ENCODE measurements around the gene AGAP1. TPM values are rescaled to one million over a fixed set of nuclear protein-coding genes. Genes with fewer than 3 reads are reported as not detected.

Gene AGAP1
- total RNA-seq, 1 donor from 2014 or later, result 21.1 TPM

DNA sequence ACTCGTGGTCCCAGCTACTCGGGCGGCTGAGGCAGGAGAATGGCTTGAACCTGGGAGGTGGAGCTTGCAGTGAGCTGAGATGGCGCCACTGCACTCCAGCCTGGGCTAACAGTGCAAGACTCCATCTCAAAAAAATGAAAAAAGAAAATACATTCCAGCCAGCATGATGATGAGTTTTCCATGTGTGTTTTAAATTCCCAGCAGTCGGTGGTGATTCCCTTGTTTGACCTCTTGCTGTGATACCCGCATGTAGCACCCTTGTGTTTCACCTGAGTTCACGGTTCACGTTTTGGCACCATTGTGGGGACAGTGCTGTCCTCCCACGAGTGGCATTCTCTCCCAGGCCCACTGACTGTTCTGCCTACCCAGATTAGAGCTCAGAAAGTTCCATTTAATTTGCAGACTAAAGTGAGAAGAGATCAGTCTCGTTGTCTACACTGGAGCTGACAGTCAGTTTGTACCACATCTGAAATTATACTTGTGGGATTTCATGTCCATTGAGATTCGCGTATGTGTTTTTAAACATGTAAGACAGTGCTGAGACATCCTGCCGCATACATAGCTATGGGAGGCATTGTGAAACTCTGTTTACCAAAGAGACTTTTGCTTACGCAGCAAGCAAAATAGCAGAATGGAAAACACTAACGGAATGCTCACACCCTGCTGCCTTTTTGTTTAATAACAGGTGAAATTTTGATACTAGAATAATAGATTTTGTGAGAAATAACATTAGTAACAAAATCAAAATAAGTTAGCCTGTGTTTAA, 517.3 kb downstream of the AGAP1 start:
- Histone ChIP-seq H3K4me3 (no peak overlapping the region), H3K9me3 (no peaks in the 10 kb centered on the region), H3K4me1 (no peaks in the 10 kb centered on the region), H3K27me3 (no peaks in the 10 kb centered on the region), H3K36me3 (no peaks in the 10 kb centered on the region), H3K27ac (no peak overlapping the region)
- TF ChIP-seq POLR2AphosphoS5 (IDR thresholded peaks at IDR 0.05; ENCODE audit: insufficient read depth in 1 of 2, low read depth in 1 of 2), result no peak
- TF ChIP-seq POLR2A (IDR thresholded peaks at IDR 0.05), result no peak
- TF ChIP-seq, protein P1, sequence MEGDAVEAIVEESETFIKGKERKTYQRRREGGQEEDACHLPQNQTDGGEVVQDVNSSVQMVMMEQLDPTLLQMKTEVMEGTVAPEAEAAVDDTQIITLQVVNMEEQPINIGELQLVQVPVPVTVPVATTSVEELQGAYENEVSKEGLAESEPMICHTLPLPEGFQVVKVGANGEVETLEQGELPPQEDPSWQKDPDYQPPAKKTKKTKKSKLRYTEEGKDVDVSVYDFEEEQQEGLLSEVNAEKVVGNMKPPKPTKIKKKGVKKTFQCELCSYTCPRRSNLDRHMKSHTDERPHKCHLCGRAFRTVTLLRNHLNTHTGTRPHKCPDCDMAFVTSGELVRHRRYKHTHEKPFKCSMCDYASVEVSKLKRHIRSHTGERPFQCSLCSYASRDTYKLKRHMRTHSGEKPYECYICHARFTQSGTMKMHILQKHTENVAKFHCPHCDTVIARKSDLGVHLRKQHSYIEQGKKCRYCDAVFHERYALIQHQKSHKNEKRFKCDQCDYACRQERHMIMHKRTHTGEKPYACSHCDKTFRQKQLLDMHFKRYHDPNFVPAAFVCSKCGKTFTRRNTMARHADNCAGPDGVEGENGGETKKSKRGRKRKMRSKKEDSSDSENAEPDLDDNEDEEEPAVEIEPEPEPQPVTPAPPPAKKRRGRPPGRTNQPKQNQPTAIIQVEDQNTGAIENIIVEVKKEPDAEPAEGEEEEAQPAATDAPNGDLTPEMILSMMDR (IDR thresholded peaks at IDR 0.05), result no peak
- intact Hi-C loops (cut with DNase I), result no loop called here
- no peak for DNase-seq (ENCODE audit: extremely low spot score in 2 of 2)

DNA sequence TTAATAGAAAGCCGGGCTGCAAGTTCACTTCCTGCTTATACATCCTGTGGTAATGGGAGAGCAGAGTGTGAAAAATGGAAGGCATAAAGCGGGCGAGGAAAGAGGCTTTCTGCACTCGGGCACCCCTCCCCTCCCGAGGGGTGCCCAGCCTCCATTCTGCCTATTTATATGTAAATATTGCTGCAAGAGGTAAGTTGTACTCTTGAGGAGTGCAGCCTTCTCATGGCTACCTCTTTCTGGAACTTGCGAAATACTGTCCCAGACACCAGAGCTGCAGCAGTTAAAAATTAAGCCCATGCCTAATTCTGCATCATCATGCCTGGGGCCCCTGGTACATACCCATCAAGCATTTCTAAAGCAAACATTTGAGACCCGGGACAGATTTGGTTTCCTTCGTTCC, 518.3 kb downstream of the AGAP1 start:
- Histone ChIP-seq H3K27ac (no peak overlapping the region), H3K9me3 (no peaks in the 10 kb centered on the region), H3K36me3 (no peaks in the 10 kb centered on the region), H3K4me3 (no peak overlapping the region), H3K4me1 (no peaks in the 10 kb centered on the region), H3K27me3 (no peaks in the 10 kb centered on the region)
- no peak for DNase-seq (ENCODE audit: extremely low spot score in 2 of 2)
- intact Hi-C loops (cut with DNase I), result no loop called here
- TF ChIP-seq POLR2A (IDR thresholded peaks at IDR 0.05) (no peak), POLR2AphosphoS5 (IDR thresholded peaks at IDR 0.05; ENCODE audit: insufficient read depth in 1 of 2, low read depth in 1 of 2) (no peak)
- TF ChIP-seq, protein P1 (IDR thresholded peaks at IDR 0.05), result no peak

DNA sequence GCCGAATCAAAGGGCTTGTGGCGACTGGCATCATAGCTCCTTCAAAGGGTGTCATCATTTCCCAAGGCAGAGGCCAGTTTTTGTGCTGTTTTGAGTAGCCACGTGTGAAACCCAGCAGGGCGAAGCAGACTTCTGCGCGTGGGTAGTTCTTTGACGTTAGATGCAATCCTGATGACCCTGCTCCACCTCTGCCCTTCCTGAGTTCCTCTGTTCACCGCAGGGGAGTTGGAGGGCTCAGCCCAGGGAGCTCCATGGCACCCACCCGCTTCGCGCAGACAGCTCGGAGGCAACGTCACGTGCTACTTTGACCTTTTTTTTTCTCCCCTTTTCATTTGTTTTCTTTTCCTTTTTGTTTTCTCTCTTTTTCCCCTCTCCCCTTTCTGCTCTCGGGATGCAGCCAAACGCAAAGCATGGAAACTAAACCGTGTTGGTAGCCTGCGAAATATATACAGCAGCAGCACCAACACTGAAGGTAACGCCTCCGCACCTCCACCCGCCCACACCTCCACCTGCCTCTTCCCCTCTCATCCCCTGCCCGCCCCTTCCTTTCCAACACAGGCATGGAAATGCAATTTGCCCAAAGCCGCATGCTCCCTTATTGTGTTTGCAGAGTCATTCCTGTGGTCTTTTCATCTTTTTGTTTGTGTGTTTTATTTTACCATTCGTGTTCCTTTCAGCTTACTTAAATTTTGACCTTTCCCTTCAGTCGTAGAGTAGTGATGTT, 520.7 kb downstream of the AGAP1 start:
- no peak overlapping the region for H3K27ac ChIP-seq
- no peak for TF ChIP-seq POLR2AphosphoS5 (IDR thresholded peaks at IDR 0.05; ENCODE audit: insufficient read depth in 1 of 2, low read depth in 1 of 2)
- TF ChIP-seq, protein P1 (IDR thresholded peaks at IDR 0.05), result no peak
- no peak for TF ChIP-seq POLR2A (IDR thresholded peaks at IDR 0.05)
- no peaks in the 10 kb centered on the region for H3K27me3 ChIP-seq
- H3K36me3 ChIP-seq, result no peaks in the 10 kb centered on the region
- no peak overlapping the region for H3K4me3 ChIP-seq
- intact Hi-C loops (cut with DNase I), result no loop called here
- no peak for DNase-seq (ENCODE audit: extremely low spot score in 2 of 2)
- no peaks in the 10 kb centered on the region for H3K9me3 ChIP-seq
- no peaks in the 10 kb centered on the region for H3K4me1 ChIP-seq

DNA sequence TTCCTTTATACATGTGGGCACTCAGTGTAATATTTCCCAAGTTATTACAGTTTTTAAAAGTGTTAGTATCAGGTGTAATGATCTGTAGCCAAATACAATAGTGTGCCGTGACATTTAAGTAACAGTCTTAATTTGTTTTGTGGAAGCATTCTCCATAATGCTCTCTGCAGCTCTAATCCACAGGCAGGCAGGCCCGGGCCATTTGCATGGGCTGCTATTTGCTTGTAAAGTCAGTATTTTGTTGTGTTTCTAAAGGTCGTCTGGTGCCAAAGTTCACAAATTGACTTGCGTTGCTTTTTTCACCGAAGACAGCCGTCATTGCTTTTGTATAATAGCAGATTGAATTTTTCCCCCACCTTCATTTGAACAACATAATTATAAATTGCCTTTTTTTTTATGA, 521.3 kb downstream of the AGAP1 start:
- Histone ChIP-seq H3K4me3 (no peak overlapping the region), H3K4me1 (no peaks in the 10 kb centered on the region), H3K36me3 (no peaks in the 10 kb centered on the region), H3K9me3 (no peaks in the 10 kb centered on the region), H3K27me3 (no peaks in the 10 kb centered on the region), H3K27ac (no peak overlapping the region)
- no peak for DNase-seq (ENCODE audit: extremely low spot score in 2 of 2)
- intact Hi-C loops (cut with DNase I), result no loop called here
- TF ChIP-seq, protein P1 (IDR thresholded peaks at IDR 0.05), result no peak
- TF ChIP-seq POLR2A (IDR thresholded peaks at IDR 0.05) (no peak), POLR2AphosphoS5 (IDR thresholded peaks at IDR 0.05; ENCODE audit: insufficient read depth in 1 of 2, low read depth in 1 of 2) (no peak)

DNA sequence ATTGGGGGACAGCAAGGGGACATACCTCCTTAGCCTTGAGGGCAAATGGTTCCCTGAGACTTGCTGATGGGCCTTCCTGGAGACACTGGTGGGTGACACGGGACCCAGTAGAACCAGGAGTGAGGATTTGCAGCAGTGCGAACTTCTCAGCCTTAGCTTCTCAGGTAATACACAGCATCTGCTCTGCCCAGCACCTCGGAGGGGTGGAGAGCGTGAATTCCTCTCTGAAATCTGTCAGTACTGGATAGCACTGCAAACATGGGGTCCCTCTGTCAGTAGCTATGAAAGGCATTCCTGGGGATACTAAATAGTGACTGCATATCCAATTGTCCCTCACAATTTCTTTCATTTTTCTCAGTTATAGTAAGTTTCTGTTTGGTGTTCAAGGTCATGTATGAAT, 522.7 kb downstream of the AGAP1 start:
- Histone ChIP-seq H3K36me3 (no peaks in the 10 kb centered on the region), H3K9me3 (no peaks in the 10 kb centered on the region), H3K4me3 (no peak overlapping the region), H3K27ac (no peak overlapping the region), H3K27me3 (no peaks in the 10 kb centered on the region), H3K4me1 (no peaks in the 10 kb centered on the region)
- intact Hi-C loops (cut with DNase I), result no loop called here
- TF ChIP-seq POLR2AphosphoS5 (IDR thresholded peaks at IDR 0.05; ENCODE audit: insufficient read depth in 1 of 2, low read depth in 1 of 2) (no peak), POLR2A (IDR thresholded peaks at IDR 0.05) (no peak)
- TF ChIP-seq, protein P1 (IDR thresholded peaks at IDR 0.05), result no peak
- DNase-seq (ENCODE audit: extremely low spot score in 2 of 2), result no peak

Data from vagina (tissue), 2 donors.